ENCODE results near the gene MFSD12.

Gene MFSD12

DNA sequence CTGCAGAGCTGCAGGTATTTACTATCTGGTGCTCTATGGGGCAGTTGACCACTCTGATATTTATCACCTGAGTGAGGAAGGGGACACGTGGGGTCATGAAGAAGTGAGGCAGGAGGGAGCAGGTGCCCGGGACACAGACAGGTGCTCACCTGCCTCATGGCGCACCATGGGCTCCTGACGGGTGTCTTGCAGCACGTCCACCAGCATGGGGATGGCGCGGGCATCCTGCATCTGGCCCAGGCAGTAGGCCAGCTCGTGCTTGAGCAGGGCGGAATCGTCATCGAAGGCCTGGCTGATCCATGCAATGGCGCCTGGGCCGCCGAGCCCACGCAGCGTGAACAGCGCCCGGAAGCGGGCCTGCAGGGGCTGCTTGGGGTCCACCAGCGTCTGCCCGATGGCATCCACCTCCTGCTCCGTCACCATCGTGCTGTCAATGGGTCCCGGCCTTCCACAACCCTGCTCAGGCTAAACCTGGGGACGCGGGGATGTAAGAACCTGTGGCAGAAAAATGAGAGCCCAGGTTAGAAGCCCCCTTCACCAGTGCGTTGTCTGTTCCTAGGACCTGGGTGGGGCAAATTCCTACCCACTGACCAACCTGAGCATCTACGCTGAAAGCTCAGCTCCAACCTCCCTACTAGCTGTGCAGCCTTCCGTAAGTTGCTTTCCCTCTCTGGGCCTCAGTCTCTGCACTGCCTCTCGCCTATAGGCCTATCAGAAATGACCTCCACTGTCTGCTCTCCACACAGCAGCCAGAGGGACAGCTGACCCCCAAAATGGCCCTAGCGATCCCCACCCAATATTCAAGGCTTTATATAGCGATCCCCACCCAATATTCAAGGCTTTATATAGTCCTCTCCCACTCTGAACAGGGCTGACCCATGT is 60.8 kb downstream of the MFSD12 start:
- no peak for TF ChIP-seq PPARA (CRISPR knock-in tag; IDR thresholded peaks at IDR 0.05; ENCODE audit: borderline replicate concordance)
- no peak for TF ChIP-seq TCF4 (CRISPR knock-in tag; IDR thresholded peaks at IDR 0.05; ENCODE audit: borderline replicate concordance)
- TF ChIP-seq, protein P1, sequence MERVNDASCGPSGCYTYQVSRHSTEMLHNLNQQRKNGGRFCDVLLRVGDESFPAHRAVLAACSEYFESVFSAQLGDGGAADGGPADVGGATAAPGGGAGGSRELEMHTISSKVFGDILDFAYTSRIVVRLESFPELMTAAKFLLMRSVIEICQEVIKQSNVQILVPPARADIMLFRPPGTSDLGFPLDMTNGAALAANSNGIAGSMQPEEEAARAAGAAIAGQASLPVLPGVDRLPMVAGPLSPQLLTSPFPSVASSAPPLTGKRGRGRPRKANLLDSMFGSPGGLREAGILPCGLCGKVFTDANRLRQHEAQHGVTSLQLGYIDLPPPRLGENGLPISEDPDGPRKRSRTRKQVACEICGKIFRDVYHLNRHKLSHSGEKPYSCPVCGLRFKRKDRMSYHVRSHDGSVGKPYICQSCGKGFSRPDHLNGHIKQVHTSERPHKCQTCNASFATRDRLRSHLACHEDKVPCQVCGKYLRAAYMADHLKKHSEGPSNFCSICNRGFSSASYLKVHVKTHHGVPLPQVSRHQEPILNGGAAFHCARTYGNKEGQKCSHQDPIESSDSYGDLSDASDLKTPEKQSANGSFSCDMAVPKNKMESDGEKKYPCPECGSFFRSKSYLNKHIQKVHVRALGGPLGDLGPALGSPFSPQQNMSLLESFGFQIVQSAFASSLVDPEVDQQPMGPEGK (CRISPR knock-in tag; IDR thresholded peaks at IDR 0.05; ENCODE audit: borderline replicate concordance): no peak
- TF ChIP-seq SNAI2 (CRISPR knock-in tag; IDR thresholded peaks at IDR 0.05): no peak
- no peak for TF ChIP-seq ZC3H10 (CRISPR knock-in tag; IDR thresholded peaks at IDR 0.05)
- TF ChIP-seq BACH2 (CRISPR knock-in tag; IDR thresholded peaks at IDR 0.05; ENCODE audit: borderline replicate concordance): no peak
- TF ChIP-seq, protein P2, sequence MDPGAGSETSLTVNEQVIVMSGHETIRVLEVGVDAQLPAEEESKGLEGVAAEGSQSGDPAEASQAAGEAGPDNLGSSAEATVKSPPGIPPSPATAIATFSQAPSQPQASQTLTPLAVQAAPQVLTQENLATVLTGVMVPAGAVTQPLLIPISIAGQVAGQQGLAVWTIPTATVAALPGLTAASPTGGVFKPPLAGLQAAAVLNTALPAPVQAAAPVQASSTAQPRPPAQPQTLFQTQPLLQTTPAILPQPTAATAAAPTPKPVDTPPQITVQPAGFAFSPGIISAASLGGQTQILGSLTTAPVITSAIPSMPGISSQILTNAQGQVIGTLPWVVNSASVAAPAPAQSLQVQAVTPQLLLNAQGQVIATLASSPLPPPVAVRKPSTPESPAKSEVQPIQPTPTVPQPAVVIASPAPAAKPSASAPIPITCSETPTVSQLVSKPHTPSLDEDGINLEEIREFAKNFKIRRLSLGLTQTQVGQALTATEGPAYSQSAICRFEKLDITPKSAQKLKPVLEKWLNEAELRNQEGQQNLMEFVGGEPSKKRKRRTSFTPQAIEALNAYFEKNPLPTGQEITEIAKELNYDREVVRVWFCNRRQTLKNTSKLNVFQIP (CRISPR knock-in tag; IDR thresholded peaks at IDR 0.05; ENCODE audit: borderline replicate concordance, low read depth): no peak
- TF ChIP-seq ESRRG (CRISPR knock-in tag; IDR thresholded peaks at IDR 0.05): no peak
- no peak for TF ChIP-seq OSR1 (CRISPR knock-in tag; IDR thresholded peaks at IDR 0.05)
- TF ChIP-seq, protein P3, sequence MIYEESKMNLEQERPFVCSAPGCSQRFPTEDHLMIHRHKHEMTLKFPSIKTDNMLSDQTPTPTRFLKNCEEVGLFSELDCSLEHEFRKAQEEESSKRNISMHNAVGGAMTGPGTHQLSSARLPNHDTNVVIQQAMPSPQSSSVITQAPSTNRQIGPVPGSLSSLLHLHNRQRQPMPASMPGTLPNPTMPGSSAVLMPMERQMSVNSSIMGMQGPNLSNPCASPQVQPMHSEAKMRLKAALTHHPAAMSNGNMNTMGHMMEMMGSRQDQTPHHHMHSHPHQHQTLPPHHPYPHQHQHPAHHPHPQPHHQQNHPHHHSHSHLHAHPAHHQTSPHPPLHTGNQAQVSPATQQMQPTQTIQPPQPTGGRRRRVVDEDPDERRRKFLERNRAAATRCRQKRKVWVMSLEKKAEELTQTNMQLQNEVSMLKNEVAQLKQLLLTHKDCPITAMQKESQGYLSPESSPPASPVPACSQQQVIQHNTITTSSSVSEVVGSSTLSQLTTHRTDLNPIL (CRISPR knock-in tag; IDR thresholded peaks at IDR 0.05; ENCODE audit: low read depth): no peak
- ATAC-seq: no peak

DNA sequence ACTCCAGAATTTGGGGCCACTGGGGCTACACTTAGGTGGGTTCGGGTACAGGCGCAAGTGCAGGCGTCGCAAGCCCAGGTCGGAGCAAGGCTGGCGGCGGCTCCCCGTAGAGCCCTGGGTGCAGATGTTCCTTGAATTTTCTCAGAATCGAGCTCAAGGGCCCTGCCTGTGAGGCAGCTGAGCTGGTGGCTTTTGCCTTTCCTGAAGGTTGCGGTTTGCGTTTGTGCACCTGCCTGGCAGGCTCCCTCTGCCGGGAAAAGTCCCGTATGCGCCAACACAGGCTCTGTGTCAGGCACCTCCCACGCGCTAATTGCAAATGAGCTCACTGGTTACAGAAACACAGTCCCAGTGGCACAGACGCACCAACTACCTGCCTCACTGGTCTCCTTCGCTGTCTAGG is 62.8 kb downstream of the MFSD12 start:
- TF ChIP-seq BACH2 (CRISPR knock-in tag; IDR thresholded peaks at IDR 0.05; ENCODE audit: borderline replicate concordance) (no peak), ZC3H10 (CRISPR knock-in tag; IDR thresholded peaks at IDR 0.05) (no peak), ZFP3 (CRISPR knock-in tag; IDR thresholded peaks at IDR 0.05) (no peak), TCF4 (CRISPR knock-in tag; IDR thresholded peaks at IDR 0.05; ENCODE audit: borderline replicate concordance) (no peak), ESRRG (CRISPR knock-in tag; IDR thresholded peaks at IDR 0.05) (no peak), RARB (CRISPR knock-in tag; IDR thresholded peaks at IDR 0.05) (no peak), GLIS3 (CRISPR knock-in tag; IDR thresholded peaks at IDR 0.05) (no peak), PPARA (CRISPR knock-in tag; IDR thresholded peaks at IDR 0.05; ENCODE audit: borderline replicate concordance) (no peak), SNAI2 (CRISPR knock-in tag; IDR thresholded peaks at IDR 0.05) (no peak), ZNF8 (CRISPR knock-in tag; IDR thresholded peaks at IDR 0.05) (no peak), OSR1 (CRISPR knock-in tag; IDR thresholded peaks at IDR 0.05) (no peak)
- TF ChIP-seq, protein P2 (CRISPR knock-in tag; IDR thresholded peaks at IDR 0.05; ENCODE audit: borderline replicate concordance, low read depth): no peak
- TF ChIP-seq, protein P1 (CRISPR knock-in tag; IDR thresholded peaks at IDR 0.05; ENCODE audit: borderline replicate concordance): no peak
- no peak; the same call in 2 of the 3 replicates for ATAC-seq

Data from SK-N-SH treated with all-trans-retinoic acid at 6 μM for 48 hours (cell line).